Stimulated activated CD8-positive, alpha-beta memory T cell treated with anti-CD3 and anti-CD28 coated beads, Interleukin-4, amount 100 ng/mL, for 48 hours (primary cell): ENCODE data around the gene HIBADH.

Source experiments
- DNase-seq: peaks from one replicate; pipeline ENCODE4 v3.0.0-alpha.2; 2020

HIBADH gene

DNA sequence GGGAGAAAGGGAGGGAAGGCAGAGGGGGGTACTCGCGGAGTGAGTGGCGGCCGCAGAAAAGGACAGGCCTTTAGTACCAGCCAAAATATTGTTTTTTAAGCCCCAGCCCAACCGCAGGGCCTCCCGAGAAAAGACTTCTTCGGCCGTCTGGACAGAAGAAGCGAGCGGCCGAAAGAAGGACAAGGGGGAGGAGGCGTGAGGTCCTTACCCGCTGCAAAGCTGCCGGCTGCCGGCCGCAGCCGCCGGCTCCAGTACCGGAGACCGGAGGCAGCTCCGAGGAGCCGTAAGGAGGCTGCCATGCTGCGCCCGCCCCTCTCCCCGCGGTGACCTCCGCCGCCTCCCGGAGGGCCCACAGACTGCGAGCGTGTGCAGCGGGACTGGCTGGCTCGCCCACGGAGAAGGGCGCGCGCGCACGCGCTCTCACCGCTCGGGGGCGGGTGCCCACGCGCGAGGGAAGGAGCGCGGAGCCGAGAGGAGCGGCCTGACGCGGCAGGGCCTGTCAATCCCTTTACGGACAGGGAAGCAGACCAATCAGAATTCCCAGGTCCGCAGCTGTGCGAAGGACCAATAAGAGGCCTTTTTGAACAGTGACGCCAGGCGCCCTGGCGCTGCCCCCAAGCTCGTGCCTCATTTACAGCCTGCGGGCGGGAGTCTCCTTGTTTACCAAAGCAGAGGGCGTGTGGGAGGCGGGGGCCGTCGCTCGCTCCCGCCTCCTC lies at the start of gene HIBADH:
Gene HIBADH, minus strand, starts transcription at position 394 of the 716 bp plus-strand sequence. Its CDS starts 95 bp downstream, at position 299.
- peak; percentile 92 for DNase-seq

DNA sequence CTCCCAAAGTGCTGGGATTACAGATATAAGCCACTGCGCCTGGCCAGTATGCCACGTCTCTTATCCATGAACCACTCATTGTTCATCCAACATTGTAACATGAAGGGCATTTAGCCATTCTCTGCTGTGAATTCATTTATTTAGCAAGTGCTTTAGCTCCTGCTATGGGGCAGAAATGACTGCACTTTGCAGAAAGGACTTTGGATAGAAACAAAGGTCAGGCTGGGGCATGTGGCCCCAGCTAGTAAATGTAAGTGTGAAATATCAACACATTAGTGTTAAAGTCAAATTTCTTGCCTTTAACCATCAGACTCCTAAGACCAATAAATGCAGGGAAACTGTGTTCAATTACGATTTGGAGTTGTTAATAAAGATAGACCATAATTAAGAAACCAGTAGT lies 49.5 kb upstream of the HIBADH start:
- no peak for DNase-seq

DNA sequence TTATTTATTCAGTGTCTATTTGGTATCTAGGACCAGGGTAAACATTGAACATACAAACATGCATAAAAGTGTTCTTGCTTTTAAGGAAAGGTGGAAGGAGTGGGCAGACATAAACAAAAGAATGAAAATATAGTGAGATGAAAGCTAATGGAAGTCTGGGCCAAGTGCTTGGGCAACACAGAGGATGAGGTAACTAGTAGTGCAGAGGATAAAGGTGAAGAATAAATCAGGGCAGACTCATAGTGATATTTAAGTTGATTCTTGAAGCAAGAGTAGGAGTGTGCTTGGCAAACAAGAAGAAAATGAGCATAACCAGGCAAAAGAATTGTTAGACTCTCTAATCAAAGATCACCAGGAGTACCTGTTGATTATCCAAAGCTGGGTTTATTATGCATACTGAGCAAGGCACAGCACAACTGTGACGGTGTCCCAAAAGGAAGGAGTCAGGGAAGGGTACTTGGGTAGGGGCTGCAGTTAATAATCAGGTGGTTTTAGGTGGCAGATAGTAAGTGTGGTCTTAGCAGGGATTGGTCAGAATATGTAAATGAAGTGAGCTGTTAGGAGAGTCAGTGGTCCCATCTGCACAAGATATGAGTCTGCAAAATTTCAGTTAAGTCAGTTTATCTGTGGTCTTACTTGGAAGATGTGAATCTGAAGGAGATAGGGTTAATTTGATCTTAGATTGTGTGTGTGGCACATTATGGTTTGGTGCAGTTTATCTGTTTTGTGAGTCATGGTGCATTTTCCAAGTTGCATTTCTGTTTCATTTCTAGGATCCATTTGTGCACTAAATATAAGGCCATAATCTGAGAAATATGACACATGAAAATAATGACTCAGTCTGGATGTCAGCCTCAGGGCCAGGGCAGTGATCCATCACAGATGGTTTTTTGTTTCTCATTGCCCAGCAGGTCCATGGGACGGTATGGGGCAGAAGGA lies 46.7 kb upstream of the HIBADH start:
- DNase-seq: no peak

DNA sequence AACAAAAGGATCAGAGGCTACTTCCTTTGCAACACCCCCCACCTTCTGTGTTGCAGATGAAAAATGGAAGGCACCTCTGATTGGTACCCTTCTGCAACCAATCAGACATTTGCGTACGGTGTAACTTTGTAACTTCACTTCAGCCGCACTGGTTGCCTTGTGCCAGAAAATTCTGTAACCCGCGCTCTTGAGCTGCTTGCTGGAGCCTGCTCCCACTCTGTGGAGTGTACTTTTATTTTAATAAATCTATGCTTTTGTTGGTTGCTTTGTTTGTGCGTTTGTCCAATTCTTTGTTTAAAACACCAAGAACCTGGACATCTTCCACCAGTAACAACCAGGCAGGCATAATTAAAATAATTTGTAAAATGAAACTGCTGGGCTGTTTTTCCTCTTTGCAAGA lies 45.8 kb upstream of the HIBADH start:
- no peak for DNase-seq

DNA sequence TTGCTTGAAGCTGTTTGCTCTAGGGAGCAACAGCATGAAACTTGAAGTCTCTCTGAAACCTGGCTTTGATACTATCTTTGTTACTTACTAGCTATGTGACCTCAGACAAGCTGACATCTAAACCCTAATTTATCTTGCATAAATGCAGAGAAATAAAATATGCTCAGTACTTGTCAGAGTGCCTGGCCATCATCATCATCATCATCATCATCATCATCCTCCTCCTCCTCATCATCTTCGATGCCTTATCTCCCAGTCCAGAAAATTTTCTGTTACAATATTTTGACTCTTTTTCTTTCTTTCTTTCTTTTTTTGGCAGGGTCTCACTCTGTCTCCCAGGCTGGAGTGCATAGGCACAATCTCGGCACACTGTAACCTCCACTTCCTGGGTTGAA lies 42.5 kb upstream of the HIBADH start:
- DNase-seq: no peak

DNA sequence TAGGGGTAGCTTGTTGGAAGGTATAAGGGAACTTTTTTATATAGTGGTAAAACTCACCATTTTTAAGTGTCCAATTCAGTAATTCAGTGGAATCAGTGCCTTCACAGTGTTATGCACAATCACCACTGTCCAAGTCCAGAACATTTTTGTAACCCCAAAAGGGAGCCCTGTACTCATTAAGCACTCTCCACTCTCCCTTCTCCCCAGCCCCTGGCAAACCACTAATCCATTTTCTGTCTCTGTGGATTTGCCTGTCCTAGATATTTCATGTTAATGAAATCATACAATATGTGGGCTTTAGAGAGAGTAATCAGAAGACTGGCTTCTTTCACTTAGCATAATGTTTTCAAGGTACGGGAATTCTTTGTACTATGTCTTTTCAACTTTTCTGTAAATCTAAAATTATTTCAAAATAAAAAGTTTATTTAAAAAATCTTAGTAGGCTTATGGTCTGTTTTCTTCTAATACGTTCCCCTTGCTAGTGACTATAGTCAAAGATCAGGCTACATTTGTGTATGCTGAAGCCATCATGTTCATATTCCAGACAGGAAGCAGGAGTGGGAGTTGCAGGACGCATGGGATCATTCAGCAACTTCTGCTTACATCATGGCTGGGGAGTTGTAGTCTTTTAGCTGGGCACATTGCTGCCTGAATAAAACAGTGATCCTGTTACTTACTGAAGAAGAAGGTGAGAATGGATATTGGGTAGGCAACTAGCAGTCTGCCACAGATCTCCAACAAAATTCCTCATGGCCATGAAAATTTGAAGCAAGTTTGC lies 41.9 kb upstream of the HIBADH start:
- no peak for DNase-seq

DNA sequence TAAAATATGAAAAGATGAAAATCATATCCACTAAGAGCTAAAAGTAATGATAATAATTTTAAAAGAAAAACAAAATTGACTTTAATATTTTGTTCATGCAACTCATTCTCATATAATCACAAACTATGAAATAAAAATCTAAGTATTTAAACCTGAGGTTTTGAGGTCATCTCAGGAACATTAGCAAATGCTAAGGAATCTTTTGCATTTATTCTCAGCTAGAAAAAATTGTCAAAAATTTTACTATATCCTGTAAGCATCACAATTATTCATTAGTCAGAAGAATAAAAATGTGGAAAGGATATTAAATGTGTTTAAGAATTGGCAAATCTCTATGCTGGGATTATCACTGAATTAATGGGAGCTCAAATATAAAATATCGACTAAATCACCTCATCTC lies 40.5 kb upstream of the HIBADH start:
- DNase-seq: no peak

DNA sequence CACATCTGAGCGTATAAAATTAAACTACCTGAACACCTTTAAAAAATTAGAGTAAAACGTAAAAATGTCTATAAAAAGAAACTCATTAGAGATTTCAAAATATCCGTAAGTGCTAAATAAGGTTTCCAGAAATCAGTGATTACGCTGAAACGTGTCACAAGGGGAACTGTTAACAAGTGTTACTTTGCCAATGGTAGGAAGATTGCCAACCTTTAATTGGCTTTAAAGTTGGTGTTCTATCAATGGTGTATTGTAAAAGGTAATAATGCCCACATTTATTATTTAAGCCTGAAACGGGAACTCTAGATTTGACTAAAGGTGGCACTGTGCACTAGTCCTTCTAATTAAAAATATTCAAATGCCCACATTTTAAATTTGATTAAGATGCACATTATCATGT lies 37.8 kb upstream of the HIBADH start:
- no peak for DNase-seq

DNA sequence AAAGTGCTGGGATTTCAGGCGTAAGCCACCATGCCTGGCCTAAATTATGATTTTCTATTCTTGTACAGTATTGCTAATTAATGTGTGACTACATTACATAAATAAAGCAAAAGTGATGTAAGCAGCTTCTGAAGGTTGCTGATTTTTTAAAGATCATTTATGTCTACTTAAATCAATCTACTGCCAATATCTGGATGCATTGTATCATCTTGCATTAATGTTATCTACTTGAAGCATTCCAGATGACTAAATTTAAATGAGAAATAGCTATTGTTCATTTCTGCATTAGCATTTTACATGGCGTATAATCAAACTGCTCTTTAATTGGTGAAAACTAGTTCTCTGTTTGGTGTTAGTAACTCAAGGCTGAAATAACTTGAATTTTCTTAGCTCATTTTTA lies 37.1 kb upstream of the HIBADH start:
- DNase-seq: no peak

DNA sequence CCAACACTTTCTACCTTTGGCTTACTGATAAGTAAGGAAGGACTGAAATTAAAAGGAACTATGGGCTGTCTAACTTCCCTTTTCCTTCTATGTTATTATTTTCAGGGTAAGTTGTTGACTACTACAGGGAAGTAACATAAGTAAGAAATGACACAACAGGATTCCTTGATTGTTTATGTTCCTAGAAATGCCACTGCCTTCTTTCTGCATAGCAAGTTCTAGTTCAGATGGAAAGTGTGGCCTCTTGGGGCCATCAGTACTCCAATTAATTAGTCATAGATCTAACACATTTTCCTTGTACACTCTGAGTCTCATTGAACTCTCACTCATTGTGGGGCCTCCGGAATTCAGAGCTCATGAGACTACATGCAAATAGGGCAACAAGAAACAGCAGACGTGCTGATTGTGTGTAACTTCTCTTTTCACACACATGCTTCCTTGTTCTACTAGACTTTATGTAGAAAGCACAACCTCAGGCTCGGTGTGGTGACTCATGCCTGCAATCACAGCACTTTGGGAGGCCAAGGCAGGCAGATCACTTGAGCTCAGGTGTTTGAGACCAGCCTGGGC lies 35.3 kb upstream of the HIBADH start:
- no peak for DNase-seq

DNA sequence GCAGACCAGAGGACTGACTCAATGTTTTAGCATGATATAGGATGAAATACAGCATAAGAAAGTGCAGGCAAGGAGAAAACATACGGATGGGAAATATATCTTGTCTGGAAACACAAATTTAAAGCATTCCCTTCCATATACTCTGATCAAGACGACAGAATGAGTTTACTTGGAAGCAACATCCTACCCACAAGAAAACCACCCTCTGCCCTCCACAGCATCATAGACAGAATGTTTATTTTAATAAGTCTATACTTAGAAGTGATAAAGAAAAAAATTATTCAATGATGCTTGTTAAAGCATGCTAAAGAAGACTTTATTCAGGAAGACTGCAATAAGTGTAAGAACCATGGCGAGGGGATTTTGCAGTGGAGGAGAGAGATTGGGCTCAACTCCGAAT lies 32.4 kb upstream of the HIBADH start:
- DNase-seq: no peak

DNA sequence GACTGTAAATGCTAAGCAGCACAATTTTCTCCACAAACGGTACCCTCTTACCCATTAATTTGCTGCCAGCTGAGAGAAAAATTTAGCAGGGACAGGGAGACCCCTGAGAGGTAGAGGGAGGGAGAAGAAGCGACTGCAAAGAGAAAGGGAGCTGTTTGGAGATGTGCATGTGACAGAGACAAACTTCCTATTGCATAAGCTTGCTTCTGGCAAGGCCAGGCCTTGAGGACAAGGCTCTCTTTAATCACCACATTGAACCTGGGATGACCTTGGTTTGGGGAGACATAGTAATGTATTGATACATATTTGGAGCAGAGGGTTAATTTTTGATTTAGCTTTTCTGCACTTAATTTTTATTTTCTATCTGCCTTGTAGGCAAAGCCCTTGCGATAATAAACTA lies 31.1 kb upstream of the HIBADH start:
- no peak for DNase-seq

DNA sequence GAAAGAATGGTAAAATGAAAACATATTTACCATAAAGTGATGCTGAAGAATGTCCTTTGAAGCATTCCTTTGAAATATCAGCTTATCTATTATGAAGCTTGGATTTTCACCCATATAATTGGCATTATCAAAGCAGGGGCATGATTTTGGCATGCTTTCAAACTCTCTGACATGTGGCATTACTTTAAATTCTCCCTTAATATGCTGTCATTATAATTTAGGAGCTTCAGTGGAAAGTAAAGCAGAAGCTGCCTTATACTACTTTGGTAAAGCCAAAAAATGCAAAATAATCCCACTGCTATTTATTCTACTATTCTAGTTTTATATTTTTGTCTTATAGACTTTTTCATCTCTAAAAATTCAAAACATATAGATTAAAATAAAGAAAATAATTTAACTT lies 28.0 kb upstream of the HIBADH start:
- no peak for DNase-seq

DNA sequence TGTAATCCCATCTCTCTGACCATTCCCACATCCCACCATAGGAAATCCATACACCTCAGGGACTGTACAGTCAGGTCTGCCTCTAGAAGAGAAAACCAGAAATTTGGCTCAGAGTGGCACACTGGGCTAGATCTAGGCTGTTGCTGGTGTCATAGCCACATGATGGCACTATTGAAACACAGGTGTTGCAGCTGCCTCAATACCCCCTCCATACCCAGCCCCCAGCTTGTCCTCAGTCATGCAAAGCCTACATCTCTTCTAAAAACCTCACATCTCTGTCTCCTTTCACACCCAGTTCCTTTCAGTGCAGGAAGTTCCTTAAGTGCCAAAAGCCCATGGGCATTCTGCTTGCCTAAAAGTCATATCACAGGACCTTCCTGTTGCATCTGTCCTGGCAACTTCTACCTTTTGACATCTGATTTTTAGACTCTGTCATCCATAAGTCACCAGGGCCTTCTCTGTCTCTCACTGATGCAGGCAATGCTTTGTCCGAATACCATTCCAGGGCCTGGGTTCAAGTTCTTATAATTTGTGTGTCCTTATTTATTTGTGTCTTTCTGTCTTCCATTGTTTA lies 27.0 kb upstream of the HIBADH start:
- DNase-seq: no peak

DNA sequence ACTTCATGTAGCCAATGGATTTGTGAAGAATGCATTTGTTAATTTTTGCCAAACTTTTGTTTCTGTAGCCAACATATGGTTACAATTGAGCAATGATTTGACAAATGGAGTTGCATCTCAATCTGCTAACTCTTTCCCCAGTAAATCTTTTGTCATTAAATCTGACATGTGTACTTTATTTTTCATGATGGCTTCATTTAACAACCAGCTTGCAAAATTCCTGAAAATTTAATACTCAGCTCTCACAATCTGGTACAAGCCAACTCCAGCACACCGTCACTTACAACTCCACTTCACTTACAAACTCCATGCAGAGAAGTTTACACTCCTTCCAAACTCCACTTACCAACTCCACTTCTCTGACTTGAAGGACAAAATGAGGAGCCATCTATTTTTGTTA lies 26.5 kb upstream of the HIBADH start:
- DNase-seq: no peak

DNA sequence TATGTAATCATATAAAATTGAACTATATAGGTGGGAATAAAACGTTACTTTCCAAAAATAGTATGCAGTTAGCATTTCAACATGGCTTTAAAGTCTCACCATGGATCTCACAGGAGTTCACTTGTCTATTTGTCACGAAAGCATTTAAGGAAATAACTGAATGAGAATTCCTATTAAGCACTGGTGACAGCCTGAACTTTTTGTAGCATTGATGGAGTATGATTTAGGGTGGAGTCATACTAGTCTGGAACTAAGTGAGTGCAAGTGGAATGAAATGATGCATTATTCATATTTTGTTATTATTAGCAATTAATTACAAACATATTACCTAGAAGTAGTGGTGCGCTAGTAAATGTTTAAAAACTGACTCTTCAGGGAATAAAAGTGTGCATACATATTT lies 26.0 kb upstream of the HIBADH start:
- no peak for DNase-seq

DNA sequence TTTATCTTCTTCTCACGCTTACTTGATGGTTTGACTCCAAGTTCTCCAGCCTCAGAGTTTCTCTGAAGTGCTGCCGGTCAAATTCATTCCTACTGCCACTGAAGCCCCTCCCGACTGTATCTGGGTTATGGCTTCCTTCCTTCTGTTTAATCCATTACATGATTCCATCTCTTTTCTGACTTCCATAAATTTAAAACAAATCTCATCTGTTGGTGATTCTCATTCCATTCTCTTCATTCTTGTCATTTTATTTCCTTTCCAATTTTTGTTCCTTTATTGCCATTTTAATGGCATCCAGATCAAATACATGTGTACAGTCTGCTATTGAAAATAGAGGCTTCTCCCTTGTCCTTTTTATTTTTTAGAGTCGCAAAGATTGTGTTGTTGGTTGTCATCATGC lies 25.4 kb upstream of the HIBADH start:
- no peak for DNase-seq

DNA sequence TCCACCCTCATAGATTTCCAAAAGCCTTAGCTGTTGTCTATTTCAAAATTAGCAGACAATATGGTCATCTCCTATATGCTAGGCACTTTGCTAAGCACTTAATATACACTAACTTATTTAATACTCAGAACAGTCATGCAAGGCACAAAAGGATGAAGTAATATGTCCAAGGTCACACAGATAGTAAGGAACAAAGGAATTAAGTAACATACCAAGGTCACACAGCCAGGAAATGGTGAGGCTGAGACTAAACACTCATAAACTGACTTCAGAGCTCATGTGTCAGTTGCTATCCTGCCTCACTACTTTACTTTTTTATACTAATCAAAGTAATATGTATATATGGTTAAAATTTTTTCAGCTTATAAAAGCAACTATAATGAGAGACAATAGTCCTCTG lies 23.6 kb upstream of the HIBADH start:
- no peak for DNase-seq

DNA sequence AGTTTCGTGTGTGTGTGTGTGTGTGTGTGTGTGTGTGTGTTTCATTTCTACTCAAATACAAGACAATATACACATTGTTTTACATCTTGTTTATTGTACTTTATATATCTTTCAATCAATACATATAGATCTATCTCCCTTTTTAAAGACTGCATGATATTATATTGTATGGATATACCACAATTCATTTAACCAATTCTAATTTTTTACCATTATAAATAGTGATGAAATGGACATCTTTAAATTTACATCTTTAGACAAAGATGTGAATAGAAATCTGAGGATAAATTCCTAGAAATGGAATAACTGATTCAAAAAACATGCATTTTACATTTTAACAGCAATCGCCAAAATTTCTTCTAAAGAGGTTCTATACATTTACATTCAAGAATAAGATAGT lies 23.2 kb upstream of the HIBADH start:
- no peak for DNase-seq

DNA sequence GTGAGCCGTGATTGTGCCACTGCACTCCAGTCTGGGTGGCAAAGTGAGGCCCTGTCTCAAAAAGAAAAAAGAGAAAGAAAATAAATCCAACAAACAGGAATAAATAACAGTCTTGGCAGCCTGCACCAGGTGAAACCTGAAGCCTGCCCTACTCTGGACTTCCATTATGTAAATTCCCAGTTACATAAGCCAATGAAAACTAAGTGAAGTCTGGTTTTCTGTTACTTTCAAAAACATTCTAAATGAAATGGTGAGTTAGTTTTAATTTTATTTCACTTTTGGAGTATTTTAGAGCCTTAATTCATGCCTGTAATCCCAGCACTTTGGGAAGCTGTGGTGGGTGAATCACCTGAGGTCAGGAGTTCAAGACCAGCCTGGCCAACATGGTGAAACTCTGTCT lies 22.5 kb upstream of the HIBADH start:
- no peak for DNase-seq

DNA sequence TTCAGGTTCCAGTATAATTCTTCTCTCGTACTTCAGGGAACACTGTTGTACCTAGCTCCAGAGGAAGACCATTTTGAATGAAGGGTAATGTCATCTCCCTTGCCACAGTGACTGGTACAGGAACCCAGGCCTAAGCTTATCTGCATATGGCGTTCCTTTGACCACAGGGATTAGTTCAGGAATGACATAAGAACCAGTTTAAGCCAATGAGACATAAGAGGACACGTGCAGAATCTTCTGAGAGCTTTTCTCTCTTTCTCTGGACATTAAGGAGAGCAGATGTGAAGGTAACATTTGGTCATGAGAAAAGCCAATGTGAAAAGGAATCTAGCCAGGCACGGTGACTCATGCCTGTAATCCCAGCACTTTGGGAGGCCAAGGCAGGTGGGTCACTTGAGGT lies 21.8 kb upstream of the HIBADH start:
- DNase-seq: no peak

DNA sequence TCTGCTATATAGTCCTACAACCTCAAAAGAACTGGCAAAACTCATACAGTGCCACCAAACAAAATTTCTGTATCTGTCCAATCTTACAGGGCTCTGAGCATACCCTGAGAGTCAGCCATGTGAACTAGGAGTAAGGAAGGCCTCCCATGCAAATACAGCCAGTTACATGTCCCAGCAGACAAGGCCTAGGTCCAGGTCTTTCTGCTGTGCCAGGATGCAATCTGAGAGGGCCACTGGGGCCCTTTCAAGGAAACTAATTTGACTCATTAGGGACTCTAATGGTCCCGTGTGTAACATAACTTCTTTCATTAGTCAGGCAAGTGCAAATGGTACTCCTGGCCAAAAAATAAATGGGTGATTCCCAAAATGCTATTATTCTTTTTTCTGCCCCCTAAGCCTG lies 17.9 kb upstream of the HIBADH start:
- no peak for DNase-seq
